GM12872 (cell line): Measurements from ENCODE around the gene ACSL3.

Experiments used
- CTCF ChIP-seq: IDR thresholded peaks from 3 replicates; pipeline ENCODE4 v1.5.1; 2011; ENCODE audit warnings: low read depth, mild to moderate bottlenecking, low read length, moderate library complexity; ENCODE audit not compliant: insufficient read depth

Gene ACSL3

GRCh38 chr2:222842491-222843174 lies 18.2 kb upstream of the ACSL3 start:
- TF ChIP-seq CTCF, result no peak

- TF ChIP-seq CTCF, result no peak
These were observed 16.5 kb upstream of the ACSL3 start for GRCh38 chr2:222844323-222844722.

GRCh38 chr2:222846003-222846402 lies 14.8 kb upstream of the ACSL3 start:
- no peak for TF ChIP-seq CTCF

GRCh38 chr2:222848862-222849261 lies 12.0 kb upstream of the ACSL3 start:
- no peak for TF ChIP-seq CTCF

- no peak for TF ChIP-seq CTCF
These were observed 8.7 kb upstream of the ACSL3 start for GRCh38 chr2:222851956-222852617.

GRCh38 chr2:222854773-222855700 lies 5.8 kb upstream of the ACSL3 start:
- TF ChIP-seq CTCF, result no peak

GRCh38 chr2:222859786-222860612 lies 837 bp upstream of the ACSL3 start:
- TF ChIP-seq CTCF, result no peak
